Breast epithelium (tissue), 4 donors: ENCODE results near the gene DPPA5. TPM values are rescaled to one million over a fixed set of nuclear protein-coding genes. Genes with fewer than 3 reads are reported as not detected.
"Not testable (repeated sequence)": the region's sequence is repeated elsewhere in the genome, so short reads cannot be mapped to it uniquely, and the experiment has no call there.

Experiments used
- DNase-seq, 2 donors: peaks; one replicate each; pipeline ENCODE4 v3.0.0-alpha.2; 2019; ENCODE audit warnings: low spot score in 2 of 2
- H3K27ac ChIP-seq, 2 donors: fragments of 200-600 bp; sonication (generic) in 1 of 2; one replicate each; pipeline ENCODE4 v1.5.1; 2016 to 2019; ENCODE audit warnings: mild to moderate bottlenecking in 1 of 2
- H3K27me3 ChIP-seq, 2 donors: fragments of 200-600 bp; sonication (generic) in 1 of 2; one replicate each; pipeline versions ENCODE4 v1.5.1 to v1.6.0; 2017 to 2019; ENCODE audit warnings: control low read depth in 1 of 2, mild to moderate bottlenecking in 1 of 2
- H3K36me3 ChIP-seq: fragments of 200-600 bp; one replicate; pipeline ENCODE4 v1.5.1; 2019
- H3K4me1 ChIP-seq, 2 donors: fragments of 200-600 bp; sonication (generic); one replicate each; pipeline ENCODE4 v1.5.1; 2016 to 2019; ENCODE audit warnings: control low read depth in 1 of 2
- H3K4me3 ChIP-seq, 3 donors: fragments of 200-600 bp; sonication (generic); 1 replicate in 2 of 3; 2 replicates in 1 of 3; pipeline ENCODE4 v1.5.1; 2016 to 2019; ENCODE audit warnings: mild to moderate bottlenecking in 3 of 3, moderate library complexity in 2 of 3
- H3K9me3 ChIP-seq, 2 donors: fragments of 200-600 bp; sonication (generic) in 1 of 2; one replicate each; pipeline ENCODE4 v1.5.1; 2016 to 2019; ENCODE audit warnings: control low read depth in 1 of 2
- CTCF ChIP-seq, 3 donors: fragments of 450-650 bp; IDR thresholded peaks; one replicate each; pipeline ENCODE4 v1.5.1; 2016 to 2017; ENCODE audit warnings: antibody characterized with exemption in 3 of 3, mild to moderate bottlenecking in 3 of 3, moderate library complexity in 3 of 3
- POLR2A ChIP-seq: fragments of 450-650 bp; IDR thresholded peaks from one replicate; pipeline ENCODE4 v1.6.1; 2016; ENCODE audit warnings: antibody characterized with exemption, mild to moderate bottlenecking, moderate library complexity
- POLR2AphosphoS5 ChIP-seq, 3 donors: sonication (generic); formaldehyde crosslinking; IDR thresholded peaks; one replicate each; pipeline ENCODE4 v1.6.1; 2017; ENCODE audit warnings: antibody characterized with exemption in 3 of 3
- intact Hi-C: fragments of 100-400 bp; cut with DNase I; formaldehyde crosslinking; loops from one replicate; pipeline ENCODE4 v1.15.1; 2023; ENCODE audit warnings: low total_unique reads
- total RNA-seq, 3 donors: library from RNA; depleted of rRNA; stranded (reverse); fragments of >200 nt; gene quantifications; one replicate each; pipeline ENCODE4 v1.1.0, GENCODE V29; 2016

Gene DPPA5
- total RNA-seq, 3 donors from 2014 or later, result not detected

GRCh38 chr6:73308712-73309534, 45.2 kb downstream of the DPPA5 start:
- H3K27ac ChIP-seq, result no peak overlapping the region
- H3K27me3 ChIP-seq, result peaks cover 0 to 5% of the 10 kb centered on the region in 2 donors
- no peak for TF ChIP-seq POLR2A
- no peak for TF ChIP-seq POLR2AphosphoS5 (IDR thresholded peaks at IDR 0.05)
- TF ChIP-seq CTCF (IDR thresholded peaks at IDR 0.05), result no peak
- intact Hi-C loops, result no loop called here
- peak overlapping the region; percentile 39 to 65 (median 62) for H3K4me3 ChIP-seq
- no peaks in the 10 kb centered on the region for H3K36me3 ChIP-seq
- no peak for DNase-seq
- no peaks in the 10 kb centered on the region for H3K9me3 ChIP-seq
- H3K4me1 ChIP-seq, result no peaks in the 10 kb centered on the region

GRCh38 chr6:73303773-73304172, 50.3 kb downstream of the DPPA5 start:
- intact Hi-C loops, H3K36me3 ChIP-seq, H3K27ac ChIP-seq, DNase-seq, H3K4me3 ChIP-seq, H3K4me1 ChIP-seq, H3K9me3 ChIP-seq, H3K27me3 ChIP-seq: not testable (repeated sequence)

Other genes starting within 250 kb of the DPPA5 start
- gene KHDC1L, start 128.8 kb downstream of the DPPA5 start, total RNA-seq, result not detected
- gene KHDC1, start 91.1 kb downstream of the DPPA5 start, total RNA-seq, result 1 to 10 TPM in 1 of 3 donors, under 1 TPM in 2; 0.32 to 1.0 (median 0.66) TPM
- gene KHDC3L, start 8.4 kb upstream of the DPPA5 start, total RNA-seq, result not detected
- under 1 TPM in 1 of 3 donors, not detected in 2; 0.33 TPM for gene OOEP, start 15.6 kb upstream of the DPPA5 start, total RNA-seq
- 1 to 10 TPM; 1.5 to 5.9 (median 5.0) TPM for gene DDX43, start 40.6 kb upstream of the DPPA5 start, total RNA-seq
- 1 to 10 TPM; 3.7 to 5.9 (median 3.7) TPM for gene CGAS, start 98.0 kb upstream of the DPPA5 start, total RNA-seq
- 10 to 100 TPM; 17.4 to 40.8 (median 34.4) TPM for gene MTO1, start 107.5 kb upstream of the DPPA5 start, total RNA-seq
- gene EEF1A1, start 166.8 kb upstream of the DPPA5 start, total RNA-seq, result over 10,000 TPM; 12,629 to 16,405 (median 13,038) TPM